ENCODE results near the gene CLEC16A.
"Not testable (repeated sequence)": the region's sequence is repeated elsewhere in the genome, so short reads cannot be mapped to it uniquely, and the experiment has no call there.

CLEC16A gene

DNA sequence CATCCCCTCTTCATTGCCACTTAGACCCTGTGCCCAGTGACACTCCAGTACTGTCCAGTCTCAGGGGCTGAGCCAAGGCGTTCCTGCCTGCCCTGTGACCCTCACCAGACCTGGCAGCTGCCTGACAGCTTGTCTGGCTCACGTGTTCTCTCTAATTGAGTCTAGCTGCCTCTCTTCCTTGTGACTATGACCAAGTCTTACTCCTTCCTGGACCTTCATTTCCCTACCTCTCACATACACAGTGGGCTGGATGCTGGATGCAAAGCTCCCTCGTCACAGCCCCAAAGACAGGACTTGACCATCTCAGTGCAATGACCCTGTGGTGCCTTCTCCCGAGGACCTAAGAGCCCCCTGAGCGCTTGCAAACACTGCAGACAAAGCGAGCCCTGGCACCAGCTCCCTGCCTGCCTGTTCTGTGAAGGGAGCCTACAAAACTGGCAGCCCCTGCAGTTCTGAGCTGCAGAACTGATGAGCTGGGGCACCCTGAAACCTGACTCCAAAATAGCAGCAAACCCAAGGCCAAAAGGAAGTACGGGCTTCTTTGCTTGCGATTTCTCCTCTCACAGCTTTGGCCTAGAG is 3.8 kb upstream of the CLEC16A start:
- Histone ChIP-seq H4K20me1 (ENCODE audit: insufficient read depth) (no peaks in the 10 kb centered on the region), H2AFZ (ENCODE audit: low read depth) (no peak overlapping the region), H3K79me2 (ENCODE audit: insufficient read depth, low read depth) (peaks cover 41% of the 10 kb centered on the region; the same call in 1 of the 2 replicates), H3K4me1 (ENCODE audit: low read depth, poor library complexity, severe bottlenecking) (peaks cover 58% of the 10 kb centered on the region), H3K36me3 (ENCODE audit: insufficient read depth) (no peaks in the 10 kb centered on the region), H3K27me3 (ENCODE audit: insufficient read depth, low read depth) (no peaks in the 10 kb centered on the region), H3K27ac (no peak overlapping the region), H3K4me2 (peak overlapping the region; percentile 89), H3K4me3 (IDR thresholded peaks at IDR 0.05; ENCODE audit: insufficient read depth, low read depth, low read length) (no peak overlapping the region), H3K9ac (peak overlapping the region; percentile 48; the same call in 1 of the 2 replicates)
- no peak for TF ChIP-seq CTCF (conservative IDR thresholded peaks at IDR 0.05; ENCODE audit: low read depth, low read length)

- no peak overlapping the region for H3K27ac ChIP-seq
- peak overlapping the region; percentile 48; the same call in 1 of the 2 replicates for H3K9ac ChIP-seq
- H3K36me3 ChIP-seq (ENCODE audit: insufficient read depth) = no peaks in the 10 kb centered on the region
- peaks cover 62% of the 10 kb centered on the region for H3K4me1 ChIP-seq (ENCODE audit: low read depth, poor library complexity, severe bottlenecking)
- H4K20me1 ChIP-seq (ENCODE audit: insufficient read depth) = no peaks in the 10 kb centered on the region
- TF ChIP-seq CTCF (conservative IDR thresholded peaks at IDR 0.05; ENCODE audit: low read depth, low read length) = no peak
- H2AFZ ChIP-seq (ENCODE audit: low read depth) = no peak overlapping the region
- no peak overlapping the region for H3K4me3 ChIP-seq (IDR thresholded peaks at IDR 0.05; ENCODE audit: insufficient read depth, low read depth, low read length)
- peaks cover 43% of the 10 kb centered on the region; the same call in 1 of the 2 replicates for H3K79me2 ChIP-seq (ENCODE audit: insufficient read depth, low read depth)
- H3K27me3 ChIP-seq (ENCODE audit: insufficient read depth, low read depth) = no peaks in the 10 kb centered on the region
- H3K4me2 ChIP-seq = peak overlapping the region; percentile 89
These were observed 3.0 kb upstream of the CLEC16A start for GRCh38 chr16:10941127-10941933.

GRCh38 chr16:10941935-10942351 is 2.4 kb upstream of the CLEC16A start:
- peaks cover 49% of the 10 kb centered on the region; the same call in 1 of the 2 replicates for H3K79me2 ChIP-seq (ENCODE audit: insufficient read depth, low read depth)

GRCh38 chr16:10942352-10943063 is 1.9 kb upstream of the CLEC16A start, which contains the start of gene DEXI:
TSS of gene DEXI (minus strand) at chr16:10942468. CDS start at chr16:10942005, 463 bp downstream.
- H3K36me3 ChIP-seq (ENCODE audit: insufficient read depth) = no peaks in the 10 kb centered on the region
- H3K9ac ChIP-seq = peak within 1 kb of the TSS; percentile 48; the same call in 1 of the 2 replicates
- H3K27me3 ChIP-seq (ENCODE audit: insufficient read depth, low read depth) = no peaks in the 10 kb centered on the region
- no peak within 1 kb of the TSS for H3K27ac ChIP-seq
- TF ChIP-seq CTCF (conservative IDR thresholded peaks at IDR 0.05; ENCODE audit: low read depth, low read length) = peak; percentile 67
- H4K20me1 ChIP-seq (ENCODE audit: insufficient read depth) = no peaks in the 10 kb centered on the region; the same call in 1 of the 2 replicates
- H3K4me1 ChIP-seq (ENCODE audit: low read depth, poor library complexity, severe bottlenecking) = peaks cover 59% of the 10 kb centered on the region
- peaks cover 54% of the 10 kb centered on the region; the same call in 1 of the 2 replicates for H3K79me2 ChIP-seq (ENCODE audit: insufficient read depth, low read depth)
- H3K4me3 ChIP-seq (IDR thresholded peaks at IDR 0.05; ENCODE audit: insufficient read depth, low read depth, low read length) = no peak within 1 kb of the TSS
- peak within 1 kb of the TSS; percentile 72 for H2AFZ ChIP-seq (ENCODE audit: low read depth)
- peak within 1 kb of the TSS; percentile 89 for H3K4me2 ChIP-seq

More at GRCh38 chr16:10941935-10942351, 2.4 kb upstream of the CLEC16A start:
- not testable (repeated sequence) for H4K20me1 ChIP-seq (ENCODE audit: insufficient read depth); H3K27me3 ChIP-seq (ENCODE audit: insufficient read depth, low read depth); H3K4me3 ChIP-seq (IDR thresholded peaks at IDR 0.05; ENCODE audit: insufficient read depth, low read depth, low read length); H3K27ac ChIP-seq; H3K36me3 ChIP-seq (ENCODE audit: insufficient read depth)
- peak overlapping the region; percentile 89 for H3K4me2 ChIP-seq
- peaks cover 62% of the 10 kb centered on the region for H3K4me1 ChIP-seq (ENCODE audit: low read depth, poor library complexity, severe bottlenecking)
- peak overlapping the region; percentile 48; the same call in 1 of the 2 replicates for H3K9ac ChIP-seq
- H2AFZ ChIP-seq (ENCODE audit: low read depth) = peak overlapping the region; percentile 72; the same call in 1 of the 2 replicates
